Endodermal cell (in vitro differentiated cells): Measurements from ENCODE around the gene PARP3. TPM values are rescaled to one million over a fixed set of nuclear protein-coding genes. Genes with fewer than 3 reads are reported as not detected.

Source experiments
- DNase-seq: peaks from one replicate; pipeline ENCODE4 v3.0.0-alpha.2; 2017
- H3K27ac ChIP-seq: 2 replicates; pipeline ENCODE4 v1.5.1; 2013; ENCODE audit warnings: mild to moderate bottlenecking, low read depth, low read length, moderate library complexity
- H3K27me3 ChIP-seq: 2 replicates; pipeline ENCODE4 v1.6.1; 2013; ENCODE audit warnings: mild to moderate bottlenecking, low read length, moderate library complexity; ENCODE audit not compliant: insufficient read depth, control insufficient read depth, poor library complexity, severe bottlenecking
- H3K36me3 ChIP-seq: 2 replicates; pipeline ENCODE4 v1.7.0; 2013; ENCODE audit warnings: mild to moderate bottlenecking, low read length, moderate library complexity; ENCODE audit not compliant: control insufficient read depth, insufficient read depth
- H3K4me1 ChIP-seq: one replicate; pipeline ENCODE4 v1.7.0; 2013; ENCODE audit warnings: low read length; ENCODE audit not compliant: control insufficient read depth, insufficient read depth
- H3K4me3 ChIP-seq: 2 replicates; pipeline ENCODE4 v1.5.1; 2013; ENCODE audit warnings: mild to moderate bottlenecking, low read length, moderate library complexity
- H3K9ac ChIP-seq: 2 replicates; pipeline ENCODE4 v1.6.1; 2013; ENCODE audit warnings: mild to moderate bottlenecking, low read length, moderate library complexity; ENCODE audit not compliant: poor library complexity, severe bottlenecking; ENCODE audit errors: extremely low read depth
- H3K9me3 ChIP-seq: 2 replicates; pipeline ENCODE4 v1.6.1; 2013; ENCODE audit warnings: mild to moderate bottlenecking, low read length, moderate library complexity; ENCODE audit not compliant: control insufficient read depth
- H3K27ac Mint-ChIP-seq: 2 replicates; pipeline ENCODE4 v1.8.0; 2020; ENCODE audit warnings: mixed read lengths
- H3K27me3 Mint-ChIP-seq: 2 replicates; pipeline ENCODE4 v1.8.0; 2021; ENCODE audit warnings: mild to moderate bottlenecking, mixed read lengths; ENCODE audit not compliant: insufficient read depth
- H3K36me3 Mint-ChIP-seq: 2 replicates; pipeline ENCODE4 v1.8.0; 2020; ENCODE audit warnings: low read depth, mixed read lengths
- H3K4me1 Mint-ChIP-seq: 2 replicates; pipeline ENCODE4 v1.8.0; 2020; ENCODE audit warnings: mixed read lengths
- H3K4me3 Mint-ChIP-seq: 2 replicates; pipeline ENCODE4 v1.8.0; 2020; ENCODE audit warnings: mild to moderate bottlenecking, moderate library complexity, mixed read lengths
- H3K9me3 Mint-ChIP-seq: 2 replicates; pipeline ENCODE4 v1.8.0; 2020; ENCODE audit warnings: mild to moderate bottlenecking, mixed read lengths
- CTCF ChIP-seq: fragments of 200-600 bp; sonication (generic); conservative IDR thresholded peaks from 2 replicates; pipeline ENCODE4 v1.5.0; 2021; ENCODE audit warnings: antibody characterized with exemption, mild to moderate bottlenecking
- WGBS, 2 experiments: methylation state at CpG; one replicate each; pipeline versions ENCODE4 v1.1.5 to v1.1.7; 2013; ENCODE audit warnings: missing lambda C conversion rate in 2 of 2, mixed read lengths in 1 of 2; ENCODE audit not compliant: insufficient coverage in 1 of 2, insufficient read length in 1 of 2; 5-methylcytosine and 5-hydroxymethylcytosine counted together
- total RNA-seq, 2 donors: library from RNA; stranded (reverse); fragmentation: NEBNext Ultra II Directional in 1 of 2; extraction: Animal tissue kit (Norgen Biotek cat#: 25700) in 1 of 2; gene quantifications; 2 replicates in 1 of 2; 3 replicates in 1 of 2; pipeline ENCODE4 v1.2.1, GENCODE V29; 2021

Gene PARP3
- total RNA-seq, 2 donors from 2014 or later, result 4.5 to 5.7 TPM

- H3K27me3 Mint-ChIP-seq, result peaks cover 15% of the 10 kb centered on the region
- TF ChIP-seq CTCF, result no peak
Measured at GRCh38 chr3:51959651-51960050, 17.5 kb downstream of the PARP3 start.

GRCh38 chr3:51960386-51960785 lies 18.2 kb downstream of the PARP3 start:
- WGBS, 2 experiments, result 93 to 94% methylated on average over 8 to 10 of the region's 10 CpGs
- H3K36me3 Mint-ChIP-seq, result peaks cover 13% of the 10 kb centered on the region
- TF ChIP-seq CTCF, result no peak

More at GRCh38 chr3:51959651-51960050, 17.5 kb downstream of the PARP3 start:
- Mint-ChIP-seq H3K9me3 (no peaks in the 10 kb centered on the region), H3K4me1 (peaks cover 13% of the 10 kb centered on the region), H3K36me3 (peaks cover 13% of the 10 kb centered on the region), H3K4me3 (no peak overlapping the region), H3K27ac (no peak overlapping the region)
- Histone ChIP-seq H3K9ac (no peak overlapping the region), H3K9me3 (no peaks in the 10 kb centered on the region), H3K27ac (no peak overlapping the region), H3K4me1 (peaks cover 8% of the 10 kb centered on the region), H3K36me3 (peaks cover 59% of the 10 kb centered on the region), H3K4me3 (no peak overlapping the region), H3K27me3 (peaks cover 11% of the 10 kb centered on the region)
- DNase-seq, result no peak
- WGBS, 2 experiments, result 96 to 100% methylated on average over 3 to 7 of the region's 7 CpGs

GRCh38 chr3:51961011-51961410 lies 18.8 kb downstream of the PARP3 start:
- no peaks in the 10 kb centered on the region for H3K27me3 ChIP-seq
- no peak overlapping the region for H3K27ac Mint-ChIP-seq
- no peak overlapping the region for H3K4me3 Mint-ChIP-seq
- peaks cover 5% of the 10 kb centered on the region for H3K27me3 Mint-ChIP-seq
- H3K4me1 ChIP-seq, result peaks cover 14% of the 10 kb centered on the region
- 90 to 95% methylated on average over 13 to 18 of the region's 18 CpGs for WGBS, 2 experiments
- no peak overlapping the region for H3K9ac ChIP-seq
- peaks cover 22% of the 10 kb centered on the region for H3K4me1 Mint-ChIP-seq
- peaks cover 59% of the 10 kb centered on the region for H3K36me3 ChIP-seq
- H3K36me3 Mint-ChIP-seq, result peaks cover 13% of the 10 kb centered on the region
- TF ChIP-seq CTCF, result no peak
- H3K4me3 ChIP-seq, result no peak overlapping the region
- H3K27ac ChIP-seq, result no peak overlapping the region
- no peak for DNase-seq
- H3K9me3 ChIP-seq, result no peaks in the 10 kb centered on the region
- H3K9me3 Mint-ChIP-seq, result no peaks in the 10 kb centered on the region

More at GRCh38 chr3:51960386-51960785, 18.2 kb downstream of the PARP3 start:
- Mint-ChIP-seq H3K27ac (no peak overlapping the region), H3K9me3 (no peaks in the 10 kb centered on the region), H3K27me3 (peaks cover 7% of the 10 kb centered on the region), H3K4me3 (no peak overlapping the region), H3K4me1 (peaks cover 17% of the 10 kb centered on the region)
- Histone ChIP-seq H3K9me3 (no peaks in the 10 kb centered on the region), H3K9ac (no peak overlapping the region), H3K27ac (no peak overlapping the region), H3K4me1 (peaks cover 14% of the 10 kb centered on the region), H3K36me3 (peaks cover 59% of the 10 kb centered on the region), H3K4me3 (no peak overlapping the region), H3K27me3 (peaks cover 4% of the 10 kb centered on the region)
- DNase-seq, result no peak
